K562 (cell line): ENCODE results near the gene KLHL25. TPM values are rescaled to one million over a fixed set of nuclear protein-coding genes. Genes with fewer than 3 reads are reported as not detected.

ENCODE experiments used
- FUS ChIP-seq: fragments of 200-400 bp; formaldehyde crosslinking; optimal IDR thresholded peaks from 2 replicates; pipeline ENCODE3; 2017; ENCODE audit warnings: low read depth, low read length
- KLF16 ChIP-seq: IDR thresholded peaks from 2 replicates; pipeline ENCODE4 v1.6.1; 2016; ENCODE audit warnings: antibody characterized with exemption
- PYGO2 ChIP-seq: fragments of 450-650 bp; IDR thresholded peaks from 2 replicates; pipeline ENCODE4 v1.6.1; 2016; ENCODE audit warnings: mild to moderate bottlenecking, missing genetic modification characterization, moderate library complexity, missing compliant biosample characterization
- SMAD1 ChIP-seq: fragments of 150-350 bp; IDR thresholded peaks from 2 replicates; pipeline ENCODE4 v1.6.1; 2014; ENCODE audit warnings: low read length, low read depth; ENCODE audit not compliant: partially characterized antibody
- SREBF2 ChIP-seq: sonication (generic); formaldehyde crosslinking; IDR thresholded peaks from 2 replicates; pipeline ENCODE4 v1.4.0; 2020; ENCODE audit warnings: mild to moderate bottlenecking, missing genetic modification reagents
- ZNF347 ChIP-seq: fragments of 450-650 bp; formaldehyde crosslinking; IDR thresholded peaks from 2 replicates; pipeline ENCODE4 v1.4.0; 2020; ENCODE audit warnings: low read depth, mild to moderate bottlenecking, moderate library complexity
- polyA plus RNA-seq, 8 experiments: library from polyadenylated mRNA; depleted of rRNA in 4 of 8; stranded (reverse) in 5 of 8; unstranded in 3 of 8; fragments of >200 nt; fragmentation: Nextera tagmentation in 2 of 8; fragmentation: Illumina TruSeq in 1 of 8; extraction: Ambion mirVana in 2 of 8; extraction: Trizol in 1 of 8; gene quantifications; 2 replicates each; pipeline versions ENCODE4 v1.2.1 to v1.2.3, GENCODE V29; 2011 to 2014; ENCODE audit warnings: inconsistent platforms in 1 of 8, missing spikeins in 1 of 8
- total RNA-seq, 7 experiments: library from RNA; depleted of rRNA in 6 of 7; stranded (reverse); fragments of >200 nt in 6 of 7; fragmentation: Illumina TruSeq in 2 of 7; extraction: Trizol in 2 of 7; gene quantifications; 2 replicates each; pipeline versions ENCODE4 v1.2.1 to v1.2.3, GENCODE V29; 2011 to 2021; ENCODE audit warnings: low replicate concordance in 1 of 7
- TF ChIP-seq, protein P1 (sequence below): sonication (generic); formaldehyde crosslinking; IDR thresholded peaks from 2 replicates; pipeline ENCODE4 v1.8.0; 2022; ENCODE audit warnings: mild to moderate bottlenecking, missing genetic modification reagents, borderline replicate concordance
- TF ChIP-seq, protein P2 (sequence below): fragments of 450-650 bp; conservative IDR thresholded peaks from 2 replicates; pipeline ENCODE4 v1.6.1; 2016; ENCODE audit warnings: missing genetic modification characterization, low read depth, mild to moderate bottlenecking, missing compliant biosample characterization, moderate library complexity

The KLHL25 gene
- total and polyA plus RNA-seq, 9 of the 15 experiments (the other 6 are each of a cell fraction or from before 2014, with no cell fraction given), result 0.04 to 0.14 (median 0.10) TPM; not detected in 3

DNA sequence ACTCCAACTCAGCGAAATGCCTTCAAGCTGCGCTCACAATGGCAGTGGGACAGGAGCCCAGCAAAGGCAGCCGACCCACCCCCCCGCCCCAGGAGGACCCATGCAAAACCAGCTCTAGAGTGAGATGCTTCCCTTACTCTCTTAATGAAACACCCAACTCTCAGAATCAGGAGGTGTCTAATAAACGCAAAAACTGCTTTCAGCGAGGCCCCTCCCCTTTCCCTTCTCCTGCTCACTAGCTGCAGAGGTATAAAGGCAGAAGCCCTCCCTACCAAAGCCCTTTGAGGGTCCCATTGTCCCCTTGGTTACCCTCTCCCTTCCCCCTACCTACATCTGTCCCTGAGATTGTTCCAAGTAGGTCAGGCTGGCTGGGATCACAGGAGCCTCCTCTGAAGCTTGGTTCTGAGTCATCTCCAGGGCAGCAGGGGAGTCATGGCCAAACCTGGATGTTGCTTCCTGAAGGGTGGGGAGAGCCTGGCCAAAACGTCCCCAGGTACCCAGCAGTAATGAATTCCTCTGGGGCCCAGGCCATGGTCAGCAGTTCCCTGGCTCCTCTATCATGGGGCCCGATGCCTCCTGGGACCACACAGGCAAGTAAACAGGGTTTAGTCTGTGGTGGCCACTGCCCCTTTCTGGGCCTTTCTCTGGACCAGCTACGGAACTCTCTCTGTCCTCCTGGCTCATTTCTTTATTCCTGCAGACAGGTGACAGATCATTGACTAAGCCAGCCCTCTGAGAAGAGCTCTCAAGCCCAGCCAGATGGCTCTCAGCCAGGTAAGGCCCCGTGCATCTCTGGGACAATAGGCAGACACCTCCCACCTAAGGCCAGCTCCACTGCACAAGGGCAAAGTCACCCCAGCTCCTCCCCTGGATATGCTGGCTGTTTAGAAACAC lies 8.6 kb downstream of the KLHL25 start (continued):
- TF ChIP-seq PYGO2 (tag) (no peak), KLF16 (no peak), SREBF2 (CRISPR knock-in tag) (no peak), FUS (no peak), ZNF347 (no peak), SMAD1 (no peak)
- TF ChIP-seq, protein P1, sequence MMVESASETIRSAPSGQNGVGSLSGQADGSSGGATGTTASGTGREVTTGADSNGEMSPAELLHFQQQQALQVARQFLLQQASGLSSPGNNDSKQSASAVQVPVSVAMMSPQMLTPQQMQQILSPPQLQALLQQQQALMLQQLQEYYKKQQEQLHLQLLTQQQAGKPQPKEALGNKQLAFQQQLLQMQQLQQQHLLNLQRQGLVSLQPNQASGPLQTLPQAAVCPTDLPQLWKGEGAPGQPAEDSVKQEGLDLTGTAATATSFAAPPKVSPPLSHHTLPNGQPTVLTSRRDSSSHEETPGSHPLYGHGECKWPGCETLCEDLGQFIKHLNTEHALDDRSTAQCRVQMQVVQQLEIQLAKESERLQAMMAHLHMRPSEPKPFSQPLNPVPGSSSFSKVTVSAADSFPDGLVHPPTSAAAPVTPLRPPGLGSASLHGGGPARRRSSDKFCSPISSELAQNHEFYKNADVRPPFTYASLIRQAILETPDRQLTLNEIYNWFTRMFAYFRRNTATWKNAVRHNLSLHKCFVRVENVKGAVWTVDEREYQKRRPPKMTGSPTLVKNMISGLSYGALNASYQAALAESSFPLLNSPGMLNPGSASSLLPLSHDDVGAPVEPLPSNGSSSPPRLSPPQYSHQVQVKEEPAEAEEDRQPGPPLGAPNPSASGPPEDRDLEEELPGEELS (CRISPR knock-in tag), result no peak
- TF ChIP-seq, protein P2, sequence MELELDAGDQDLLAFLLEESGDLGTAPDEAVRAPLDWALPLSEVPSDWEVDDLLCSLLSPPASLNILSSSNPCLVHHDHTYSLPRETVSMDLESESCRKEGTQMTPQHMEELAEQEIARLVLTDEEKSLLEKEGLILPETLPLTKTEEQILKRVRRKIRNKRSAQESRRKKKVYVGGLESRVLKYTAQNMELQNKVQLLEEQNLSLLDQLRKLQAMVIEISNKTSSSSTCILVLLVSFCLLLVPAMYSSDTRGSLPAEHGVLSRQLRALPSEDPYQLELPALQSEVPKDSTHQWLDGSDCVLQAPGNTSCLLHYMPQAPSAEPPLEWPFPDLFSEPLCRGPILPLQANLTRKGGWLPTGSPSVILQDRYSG (tag), result no peak
